Activated T-helper 9 cell treated with anti-CD3 and anti-CD28 coated beads, Interleukin-2, amount 50 U/mL, for 16 hours (primary cell): ENCODE data around the gene ST8SIA5.

ENCODE experiments used
- DNase-seq: peaks from one replicate; pipeline ENCODE4 v3.0.0-alpha.2; 2020; ENCODE audit warnings: low read depth

Gene ST8SIA5

DNA sequence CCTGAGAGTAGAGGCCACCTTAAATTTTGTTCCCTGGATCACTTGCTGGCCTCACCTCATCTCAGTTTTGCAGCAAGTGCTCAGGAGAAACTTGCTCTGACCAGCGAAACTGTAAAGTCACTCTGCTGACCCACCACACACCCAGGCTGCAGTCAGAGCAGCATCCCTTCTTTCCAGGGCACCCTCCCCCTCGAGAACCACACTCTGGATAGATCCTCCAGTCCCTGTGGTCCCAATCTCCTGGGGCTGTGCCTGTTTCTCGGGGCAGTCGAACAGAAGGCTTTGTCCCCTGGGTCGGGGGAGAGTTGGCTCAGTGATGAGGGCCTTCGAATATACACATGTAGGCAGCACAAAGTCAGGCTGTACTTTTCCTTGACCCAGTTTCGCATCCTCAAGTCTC, 18.4 kb downstream of the ST8SIA5 start:
- no peak for DNase-seq

DNA sequence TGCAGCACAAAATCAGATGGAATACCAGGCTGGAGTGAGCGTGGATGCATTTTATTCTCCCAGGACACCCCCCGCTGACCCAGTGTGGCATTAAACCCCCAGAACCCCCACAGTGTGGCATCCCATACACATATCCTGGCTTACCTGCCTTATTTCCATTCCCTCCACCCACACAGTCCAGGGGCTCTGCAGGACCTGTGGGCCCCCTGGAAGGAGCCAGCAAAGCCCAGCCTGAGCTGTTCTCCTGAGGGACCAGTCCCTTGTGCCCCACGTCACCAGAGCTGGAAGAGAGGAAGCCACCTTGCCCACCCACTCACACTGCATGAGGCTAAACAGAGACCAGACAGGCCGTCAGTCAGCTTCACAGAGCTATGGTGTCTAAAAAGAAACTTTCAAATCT, 20.1 kb downstream of the ST8SIA5 start:
- no peak for DNase-seq

DNA sequence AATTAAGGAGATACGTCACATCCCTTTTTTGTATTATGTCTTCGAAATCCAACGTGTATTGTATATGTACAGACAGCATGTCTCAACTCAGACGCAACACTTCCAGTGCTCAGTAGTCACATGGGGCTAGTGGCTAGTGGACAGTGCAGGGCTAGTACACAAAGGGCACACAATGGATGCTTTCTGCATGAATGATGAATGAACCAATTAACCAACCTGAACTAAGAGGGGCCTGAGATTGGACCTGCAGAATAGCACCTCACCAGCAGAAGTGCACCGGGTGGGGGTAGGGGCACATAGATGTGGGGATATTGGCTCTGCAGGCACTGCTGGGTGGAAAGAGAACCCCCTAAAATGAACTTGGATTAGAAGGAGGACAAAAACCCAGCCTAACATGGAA, 20.7 kb downstream of the ST8SIA5 start:
- no peak for DNase-seq

DNA sequence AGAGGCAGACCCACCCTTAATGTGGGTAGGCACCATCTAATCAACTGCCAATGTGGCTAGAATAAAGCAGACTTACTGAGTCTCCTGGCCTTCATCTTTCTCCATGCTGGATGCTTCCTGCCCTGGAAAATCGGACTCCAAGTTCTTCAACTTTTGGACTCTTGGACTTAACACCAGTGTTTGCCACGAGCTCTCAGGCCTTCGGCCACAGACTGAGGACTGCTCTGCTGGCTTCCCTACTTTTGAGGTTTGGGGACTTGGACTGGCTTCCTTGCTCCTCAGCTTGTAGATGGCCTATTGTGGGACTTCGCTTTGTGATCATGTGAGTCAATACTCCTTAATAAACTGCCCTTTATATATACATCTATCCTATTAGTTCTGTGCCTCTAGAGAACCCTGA, 21.9 kb downstream of the ST8SIA5 start:
- no peak for DNase-seq

DNA sequence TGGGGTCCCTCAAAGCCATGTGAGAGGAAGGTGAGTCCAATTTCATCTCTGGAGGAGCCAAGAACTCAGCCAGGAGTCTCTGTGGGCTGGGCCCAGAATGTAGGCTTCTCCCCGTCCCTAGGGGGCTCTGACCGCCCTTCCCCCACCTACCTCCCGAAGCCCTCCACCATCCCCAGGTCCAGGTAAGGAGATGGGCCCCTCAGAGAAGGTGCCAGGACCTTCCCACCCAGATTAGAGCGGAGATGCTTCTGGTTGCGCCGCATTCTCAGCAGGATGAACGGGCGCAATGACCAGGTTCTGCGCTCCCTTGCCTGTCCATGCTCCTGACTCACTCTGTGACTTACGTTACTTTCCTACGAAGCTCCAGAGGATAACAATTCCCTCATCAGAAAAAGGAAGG, 23.0 kb downstream of the ST8SIA5 start:
- no peak for DNase-seq

DNA sequence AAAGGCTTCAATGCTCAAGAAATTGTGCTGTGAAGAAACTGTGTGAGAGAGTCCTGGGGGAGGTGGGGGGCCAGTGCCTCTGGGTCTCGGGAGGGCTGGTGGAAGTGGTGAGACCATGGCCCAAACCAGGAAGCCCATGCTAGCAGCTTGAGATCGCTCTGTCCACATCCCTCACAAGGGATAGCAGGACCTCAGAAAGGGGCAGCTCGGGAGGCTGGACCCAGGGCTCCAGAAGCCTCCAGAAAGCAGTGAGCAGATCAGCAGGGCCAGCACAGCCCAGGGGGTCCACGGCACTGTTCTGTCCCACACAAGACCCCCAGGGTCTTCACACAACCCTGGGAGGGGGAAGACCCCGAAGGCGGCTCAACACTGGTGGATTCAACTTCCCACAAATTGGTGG, 24.1 kb downstream of the ST8SIA5 start:
- DNase-seq, result no peak

DNA sequence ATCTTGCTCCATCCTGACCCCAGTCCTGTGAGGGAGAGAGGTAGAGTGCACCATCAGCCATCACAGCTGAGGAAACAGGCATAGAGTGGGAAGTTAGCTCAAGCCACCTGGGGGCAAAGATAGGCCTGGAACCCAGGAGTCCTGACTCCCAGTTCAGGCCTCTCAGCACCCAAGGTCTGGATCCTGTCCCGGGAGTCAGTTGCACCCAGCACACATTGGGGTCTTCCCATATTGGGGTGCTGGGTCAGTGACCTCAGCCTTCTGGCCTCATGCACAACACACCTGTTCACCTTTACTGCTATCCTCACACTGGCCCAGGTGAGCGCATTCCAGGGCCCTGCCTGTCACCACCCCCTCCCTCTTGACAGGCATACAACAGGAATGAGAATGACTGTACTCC, 24.7 kb downstream of the ST8SIA5 start:
- no peak for DNase-seq

DNA sequence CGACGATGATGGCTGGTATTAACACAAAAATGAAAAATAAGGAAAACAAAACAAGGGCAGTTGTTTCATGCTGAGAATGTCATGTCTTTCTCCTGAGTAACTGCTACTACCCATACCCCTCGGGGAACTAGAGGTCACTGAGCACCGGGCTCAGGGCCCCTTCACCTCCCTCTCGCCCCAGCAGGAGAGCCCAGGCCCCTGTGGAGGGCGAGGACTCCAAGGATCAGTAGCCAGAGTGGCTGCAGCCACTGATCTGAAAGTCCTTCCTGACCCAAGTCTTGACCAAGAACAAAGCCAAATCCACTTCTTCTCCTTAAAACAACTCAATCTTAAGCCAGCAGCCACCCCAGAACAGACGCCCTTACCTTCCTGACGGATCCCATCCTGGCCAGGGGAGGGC, 25.5 kb downstream of the ST8SIA5 start:
- no peak for DNase-seq

DNA sequence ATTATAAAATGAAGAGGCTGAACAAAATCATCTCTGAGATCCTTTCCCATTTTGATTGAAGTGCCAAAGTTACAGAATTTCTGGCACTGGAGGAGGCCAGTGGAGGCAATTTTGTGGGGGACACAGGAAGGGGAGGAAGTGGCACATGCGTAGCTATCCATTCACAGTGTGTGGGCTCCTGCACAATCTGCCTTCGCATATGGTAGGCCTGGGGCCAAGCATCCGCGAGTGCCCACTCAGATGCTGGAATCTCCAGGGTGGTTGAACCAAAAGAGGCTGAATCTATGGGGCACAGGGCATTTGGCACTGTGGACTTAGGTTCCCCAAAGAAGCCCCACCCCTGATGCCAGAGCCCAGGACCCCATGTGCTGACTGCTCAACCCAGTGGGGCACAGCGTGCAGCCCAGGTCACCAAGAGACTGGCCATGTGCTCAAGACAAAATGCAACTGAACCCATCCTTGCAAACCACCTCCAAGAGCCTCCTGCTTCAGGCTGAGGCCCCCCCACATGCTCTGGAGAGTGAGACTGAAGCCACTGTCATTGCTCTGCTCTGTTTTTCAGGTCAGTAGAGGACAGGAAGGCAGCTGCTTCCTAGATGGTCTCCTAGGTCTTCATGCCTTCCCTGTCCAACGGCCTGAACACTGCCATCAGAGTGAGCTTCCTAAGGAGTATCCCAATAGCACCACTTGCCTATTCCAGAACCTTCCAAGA, 28.5 kb downstream of the ST8SIA5 start:
- no peak for DNase-seq

DNA sequence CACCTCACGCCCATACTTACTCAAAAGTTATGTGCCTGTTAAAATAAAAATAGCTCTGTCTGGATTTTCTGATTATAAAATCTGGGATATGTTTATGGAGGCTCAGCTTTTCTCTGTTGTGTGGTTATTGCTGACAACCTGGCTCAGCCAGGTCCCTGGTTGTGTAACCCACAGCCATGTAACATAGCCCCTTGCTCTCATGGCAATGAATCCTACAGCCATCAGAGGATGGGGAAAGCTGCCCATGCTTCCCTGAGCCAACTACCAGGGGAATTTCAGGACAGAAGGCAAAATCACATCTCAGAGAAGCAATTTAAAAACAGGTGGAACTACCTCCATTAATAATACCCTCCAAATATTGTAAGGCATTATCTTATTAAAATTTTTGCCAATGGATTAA, 29.7 kb downstream of the ST8SIA5 start:
- DNase-seq, result no peak

DNA sequence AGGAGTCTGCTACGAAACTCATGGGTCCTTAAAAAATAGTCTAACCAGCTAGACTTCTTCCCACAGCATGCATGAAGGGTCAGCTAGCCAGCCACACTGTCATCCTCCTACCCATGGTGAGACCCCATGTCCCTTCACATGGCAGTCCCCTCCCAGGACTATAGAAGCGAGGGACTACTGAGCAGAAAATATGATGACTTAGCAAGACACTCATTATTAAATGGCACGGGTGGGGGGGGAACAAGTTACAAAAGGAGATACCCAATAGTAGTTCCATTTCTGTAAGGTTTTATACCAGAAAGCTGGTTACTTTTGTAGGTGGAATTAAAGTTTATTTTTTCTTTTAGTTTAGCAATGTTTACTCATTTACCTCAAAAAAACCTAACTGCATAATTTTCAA, 31.5 kb downstream of the ST8SIA5 start:
- DNase-seq, result no peak

DNA sequence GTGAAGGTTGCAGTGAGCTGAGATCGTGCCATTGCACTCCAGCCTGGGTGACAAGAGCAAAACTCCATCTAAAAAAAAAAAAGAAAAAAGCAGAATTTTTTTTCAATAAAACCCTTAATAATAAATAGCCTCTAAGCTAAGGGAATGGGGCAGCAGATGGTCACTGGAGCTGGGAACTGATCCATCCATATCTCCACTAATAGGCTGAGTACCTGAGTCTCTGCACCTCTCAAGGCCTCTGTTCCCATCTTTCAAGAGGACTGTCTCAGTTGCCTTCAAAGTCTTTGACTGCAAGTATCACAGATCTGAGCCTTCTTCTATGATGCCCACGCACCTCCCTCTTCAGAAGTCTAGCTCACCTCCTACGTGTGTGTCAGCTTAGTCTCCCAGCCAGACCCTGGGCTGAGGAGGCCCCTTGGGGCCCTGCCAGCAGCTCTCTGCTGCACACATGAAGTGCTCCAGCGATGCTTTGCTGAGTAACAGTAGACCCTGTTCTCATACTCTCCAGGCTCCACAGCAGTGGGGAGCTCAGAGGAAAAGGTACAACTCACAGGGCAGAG, 32.9 kb downstream of the ST8SIA5 start:
- no peak for DNase-seq

DNA sequence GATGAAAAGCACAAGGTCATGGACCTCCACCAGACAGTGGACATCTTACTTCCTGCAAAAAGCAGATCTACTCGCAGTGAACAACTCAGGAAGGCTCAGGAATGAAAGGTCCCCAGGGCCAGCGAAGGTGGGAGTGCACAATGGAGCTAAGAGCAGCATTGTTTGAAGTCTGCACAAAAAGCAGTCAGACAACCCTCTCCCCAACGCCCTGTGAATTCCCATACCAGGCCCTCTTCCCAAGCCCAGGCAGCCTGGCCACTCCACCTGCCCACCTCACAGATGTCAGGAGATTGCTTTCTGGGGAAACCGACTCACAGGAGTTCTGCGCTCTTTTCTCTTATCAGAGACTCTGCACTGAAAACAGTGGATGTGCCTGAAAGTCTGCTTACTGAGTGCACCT, 34.8 kb downstream of the ST8SIA5 start:
- DNase-seq, result no peak

DNA sequence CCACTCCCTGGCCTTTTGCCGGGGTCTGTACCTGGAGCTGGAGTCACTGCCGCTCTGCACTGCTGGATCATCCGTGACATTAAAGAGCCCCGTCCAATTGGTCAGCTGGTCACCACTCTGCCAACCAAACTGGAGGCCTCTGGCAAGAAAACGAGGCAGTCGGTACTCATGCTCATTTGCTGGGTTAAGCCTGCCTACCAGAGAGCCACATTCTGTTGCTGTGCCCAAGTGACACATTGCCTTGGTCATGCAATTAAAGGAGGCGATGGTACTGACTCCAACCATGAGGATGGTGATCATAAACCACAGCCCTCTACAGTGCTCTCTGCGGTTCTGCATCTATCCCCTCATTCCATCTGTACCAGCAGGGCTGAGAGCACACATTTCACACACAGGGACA, 35.5 kb downstream of the ST8SIA5 start:
- DNase-seq, result no peak

DNA sequence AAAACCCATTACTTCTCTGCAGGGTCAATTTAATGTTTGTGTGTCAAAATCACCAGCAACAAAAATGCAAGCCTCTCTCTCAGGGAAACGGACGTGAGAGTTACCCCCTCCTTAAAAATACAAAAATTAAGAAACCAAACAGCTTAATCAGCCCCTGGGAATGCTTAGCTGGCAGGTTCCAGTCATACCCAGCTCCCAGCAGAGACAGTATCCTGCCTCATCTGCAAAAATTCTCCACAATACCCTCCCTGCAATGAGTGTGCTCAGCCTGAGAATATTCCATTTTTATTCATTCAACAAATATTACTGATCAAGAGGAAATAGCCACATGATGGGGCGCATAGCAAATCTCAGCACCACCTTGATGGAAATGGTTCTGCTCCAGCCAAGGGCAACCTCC, 36.3 kb downstream of the ST8SIA5 start:
- DNase-seq, result no peak

DNA sequence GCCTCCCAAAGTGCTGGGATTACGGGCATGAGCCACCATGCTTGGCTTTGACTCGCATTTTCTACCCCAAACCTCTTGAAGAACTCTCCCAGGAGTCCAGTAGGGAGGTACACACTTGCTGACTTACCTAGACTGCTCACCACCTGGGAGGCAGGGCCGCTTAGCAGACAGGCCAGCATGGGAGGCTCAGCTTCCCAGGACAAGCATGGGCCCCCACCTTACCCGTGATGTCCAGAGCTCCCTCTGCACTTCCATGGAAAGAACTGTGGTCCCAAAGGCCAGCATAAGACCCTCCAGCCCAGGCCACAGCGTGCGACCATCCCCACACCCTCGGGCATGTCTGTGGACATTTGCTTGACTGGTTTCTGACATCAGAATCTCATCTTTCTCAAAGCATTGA, 36.8 kb downstream of the ST8SIA5 start:
- no peak for DNase-seq

DNA sequence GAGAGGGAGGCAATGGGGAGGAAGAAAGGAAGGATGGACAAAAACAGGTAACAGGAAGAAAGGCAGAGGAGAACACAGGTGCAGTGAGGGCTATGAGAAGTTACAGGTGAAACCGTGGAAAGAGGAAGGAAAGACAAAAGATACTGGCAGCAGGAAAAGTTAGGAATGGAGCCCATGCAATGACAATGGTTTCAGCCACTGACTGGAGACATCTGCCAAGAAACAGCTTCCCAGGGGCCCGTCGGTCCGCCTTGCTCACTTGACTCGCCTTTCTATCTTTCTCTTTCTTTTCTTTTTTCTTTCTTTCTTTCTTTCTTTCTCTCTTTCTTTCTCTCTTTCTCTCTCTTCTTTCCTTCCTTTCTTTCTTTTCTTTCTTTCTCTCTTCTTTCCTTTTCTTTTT, 37.5 kb downstream of the ST8SIA5 start:
- DNase-seq, result no peak

DNA sequence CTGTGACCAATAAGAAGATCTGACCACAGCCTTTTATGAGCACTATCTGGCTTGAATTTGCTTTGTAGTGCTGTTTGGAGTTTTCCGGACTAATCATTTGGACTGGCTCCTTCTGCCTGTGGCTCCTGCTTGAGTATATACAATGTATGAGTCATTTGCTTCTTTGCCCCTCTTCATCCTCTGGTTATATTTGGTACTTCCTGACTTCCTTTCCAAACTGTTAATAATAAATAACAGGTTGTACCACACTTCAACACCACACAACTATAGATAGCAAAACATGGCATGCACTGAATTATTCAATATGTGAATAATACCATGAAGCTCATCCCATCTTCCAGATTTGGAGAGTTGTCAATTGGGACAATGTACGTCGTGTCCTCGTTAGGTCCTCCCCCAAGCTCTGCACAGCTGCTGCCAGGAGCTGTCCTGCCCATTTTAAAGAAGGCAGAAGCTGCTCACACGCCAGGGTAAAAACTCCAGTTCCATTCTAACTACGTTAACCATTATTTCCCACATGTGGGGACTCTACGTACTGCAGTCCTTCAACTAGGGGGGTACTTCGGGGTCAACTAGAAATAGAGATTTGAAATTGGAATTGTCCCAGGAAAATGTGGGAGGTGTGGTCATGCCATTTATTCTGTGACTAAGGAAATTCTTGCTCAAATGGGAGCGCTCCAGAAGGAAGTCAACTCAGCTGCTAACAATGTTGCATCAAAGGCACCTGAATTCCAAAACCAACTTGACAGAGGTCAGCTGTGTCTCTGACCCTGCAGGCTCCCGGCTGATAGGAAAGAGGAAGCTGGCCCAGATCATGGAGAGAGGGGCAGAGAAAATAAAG, 38.1 kb downstream of the ST8SIA5 start:
- no peak for DNase-seq

DNA sequence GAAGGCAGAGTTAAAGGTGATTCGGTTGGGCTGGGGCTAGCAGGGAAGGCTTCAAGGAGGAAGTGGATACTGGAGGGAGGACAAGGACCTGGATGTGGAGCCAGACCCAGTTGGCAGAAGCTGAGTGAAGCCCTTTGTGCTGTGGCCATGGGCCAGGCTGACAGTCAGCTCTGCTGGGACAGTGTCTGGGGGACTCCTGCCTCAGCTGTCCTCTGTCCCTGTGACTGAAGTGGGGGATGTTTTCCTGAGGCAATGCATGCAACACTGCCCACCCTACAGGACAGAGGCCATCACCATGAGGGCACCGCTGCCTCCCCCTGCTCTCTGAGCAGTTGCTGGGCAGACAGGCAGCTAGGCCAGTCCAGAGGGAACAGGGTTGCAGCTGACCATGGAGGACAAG, 40.0 kb downstream of the ST8SIA5 start:
- no peak for DNase-seq

DNA sequence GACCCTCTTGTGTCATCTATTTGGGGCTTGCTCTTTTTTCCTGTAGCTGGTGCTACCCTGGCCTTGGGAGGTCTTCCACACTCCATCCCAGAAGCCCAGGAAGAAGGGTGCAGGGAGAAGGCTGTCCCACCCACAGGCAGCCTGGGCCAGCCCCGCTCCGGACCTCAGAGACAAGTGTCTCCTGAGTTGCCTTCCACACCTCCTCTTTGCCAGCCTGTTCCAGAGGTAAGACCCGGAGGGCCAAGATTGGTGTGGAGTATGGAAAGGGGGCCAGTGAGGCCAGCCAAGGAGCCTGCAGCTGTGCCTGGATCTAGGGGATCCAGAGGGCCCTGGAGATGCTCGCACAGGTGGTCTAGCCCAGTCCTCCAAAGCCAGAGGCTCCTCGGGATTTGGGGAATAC, 40.5 kb downstream of the ST8SIA5 start:
- DNase-seq, result no peak

DNA sequence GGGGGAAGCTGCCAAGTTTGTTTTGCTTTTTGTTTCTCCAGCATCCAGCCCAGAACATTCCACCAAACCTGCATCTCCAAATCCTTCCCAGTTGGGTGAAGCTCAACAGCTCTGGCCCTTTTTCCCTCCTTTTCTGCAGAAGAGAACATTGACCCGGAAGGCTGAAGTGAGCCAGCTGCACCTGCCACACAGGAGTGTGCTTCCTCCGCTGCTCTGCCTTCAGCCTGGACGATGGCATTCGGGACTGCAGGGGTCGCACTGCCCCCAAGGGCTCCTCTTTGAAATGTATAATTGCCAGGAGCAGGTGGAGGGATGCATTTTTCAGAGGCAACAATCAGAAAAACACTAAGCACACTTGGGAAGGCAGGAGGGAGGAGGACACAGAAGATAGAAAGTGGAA, 41.8 kb downstream of the ST8SIA5 start:
- DNase-seq, result no peak

DNA sequence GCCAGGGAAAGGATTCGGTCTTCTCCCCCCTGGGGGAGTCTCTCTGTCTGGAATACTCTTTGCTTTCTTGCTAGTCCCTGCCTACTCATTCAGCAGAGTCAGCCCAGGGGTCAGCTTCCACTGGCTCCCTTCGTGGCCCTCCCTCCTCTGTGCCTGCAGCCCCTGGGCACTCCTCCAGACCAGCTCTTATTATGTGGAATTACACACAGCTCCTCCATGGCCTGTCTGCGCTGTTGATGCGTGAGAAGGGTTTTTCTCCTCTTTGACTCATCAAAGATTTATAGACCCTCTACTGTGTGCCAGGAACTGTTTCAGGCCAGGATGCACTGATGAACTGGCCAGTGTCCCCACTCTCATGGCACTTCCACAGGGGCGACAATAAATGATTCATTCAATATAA, 44.4 kb downstream of the ST8SIA5 start:
- no peak for DNase-seq

DNA sequence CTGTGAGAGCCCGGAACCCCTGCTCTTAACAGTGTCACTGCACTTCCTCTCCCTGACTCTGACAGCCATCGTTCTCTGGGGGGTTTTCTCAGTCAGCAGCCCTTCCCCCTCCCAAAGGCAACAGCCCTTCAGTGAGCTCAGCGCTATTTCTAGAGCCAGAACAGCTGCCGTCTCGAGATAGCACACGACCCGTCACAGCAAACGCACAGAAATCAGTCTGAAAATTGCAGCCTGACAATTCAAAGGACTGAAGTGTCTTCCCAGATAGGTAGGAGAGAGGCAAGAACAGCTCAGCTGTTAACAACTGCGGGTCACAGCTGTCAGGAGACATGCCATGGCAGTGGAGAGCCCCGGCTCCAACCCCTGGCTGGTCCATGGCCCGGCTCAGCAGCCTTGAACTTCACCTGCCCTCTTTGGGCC, 45.4 kb downstream of the ST8SIA5 start:
- DNase-seq, result no peak

DNA sequence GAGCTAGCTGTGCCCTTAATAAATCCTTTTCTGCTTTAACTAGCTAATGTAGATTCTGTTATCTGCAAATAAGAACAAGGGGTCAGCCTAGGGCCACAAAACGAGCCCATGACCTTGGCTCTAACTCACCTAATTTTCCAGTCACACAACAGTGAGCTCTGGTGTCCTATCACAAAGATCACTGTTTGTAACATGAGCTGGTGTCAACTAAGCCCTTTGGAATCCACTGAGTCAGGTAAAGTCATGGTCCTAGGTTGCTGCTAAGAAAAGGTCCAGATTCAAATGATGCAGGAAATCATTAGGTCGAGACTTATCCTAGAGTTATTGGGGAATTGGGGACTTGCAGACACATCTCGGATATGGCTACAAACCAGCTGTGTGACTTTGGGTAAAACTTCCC, 49.9 kb downstream of the ST8SIA5 start:
- no peak for DNase-seq
